IMR-90 (cell line): ENCODE data around the gene AP3B1. TPM values are rescaled to one million over a fixed set of nuclear protein-coding genes. Genes with fewer than 3 reads are reported as not detected.

Experiments used
- ATAC-seq: fragments of 200-7000 bp; cut with Tn5 transposase; 2 replicates; pipeline ENCODE4 v1.9.1; 2020; ENCODE audit warnings: low read depth, mild to moderate bottlenecking, moderate library complexity
- BruUV-seq: library from RNA; stranded (reverse); fragments of 400-500 nt; replicated peaks from 2 replicates; lab custom pipeline; 2021; lab: Mats Ljungman, UMichigan
- CTCF ChIA-PET: fragments of 300-600 bp; formaldehyde crosslinking; extraction: SDS; loops from one replicate; lab custom pipeline; 2021; ENCODE audit warnings: antibody characterized with exemption; lab: Yijun Ruan, JAX
- POLR2A ChIA-PET: fragments of 300-600 bp; sonication (Branson Sonifier 250); formaldehyde crosslinking; loops from one replicate; lab custom pipeline; 2022; ENCODE audit warnings: antibody characterized with exemption; ENCODE audit not compliant: unreplicated experiment; lab: Charles Lee
- DNase-seq: peaks from one replicate; pipeline ENCODE4 v3.0.0; 2013
- H2AFZ ChIP-seq: replicated peaks from 2 replicates; pipeline ENCODE3; 2013; ENCODE audit warnings: low read length, mild to moderate bottlenecking; ENCODE audit not compliant: poor library complexity
- H2AK5ac ChIP-seq: 2 replicates; pipeline ENCODE4 v1.6.1; 2013; ENCODE audit warnings: low read depth, low read length, inconsistent platforms
- H2AK9ac ChIP-seq: replicated peaks from 2 replicates; pipeline ENCODE3; 2013; ENCODE audit warnings: mild to moderate bottlenecking, low read depth, low read length, moderate library complexity; ENCODE audit not compliant: poor library complexity
- H2BK120ac ChIP-seq: 2 replicates; pipeline ENCODE4 v1.6.1; 2013; ENCODE audit warnings: low read depth, low read length, inconsistent platforms
- H2BK15ac ChIP-seq: 3 replicates; pipeline ENCODE4 v1.6.1; 2013; ENCODE audit warnings: low read depth, low read length, inconsistent platforms
- H2BK20ac ChIP-seq: 2 replicates; pipeline ENCODE4 v1.6.1; 2013; ENCODE audit warnings: low read depth, mild to moderate bottlenecking, inconsistent platforms, low read length, moderate library complexity
- H2BK5ac ChIP-seq: 2 replicates; pipeline ENCODE4 v1.6.1; 2013; ENCODE audit warnings: mild to moderate bottlenecking, low read depth, low read length, inconsistent platforms; ENCODE audit not compliant: poor library complexity, severe bottlenecking
- H3K14ac ChIP-seq: replicated peaks from 2 replicates; pipeline ENCODE4 v1.6.1; 2013; ENCODE audit warnings: low read depth, low read length, inconsistent platforms
- H3K18ac ChIP-seq: 2 replicates; pipeline ENCODE4 v1.6.1; 2013; ENCODE audit warnings: low read depth, low read length, control low read depth
- H3K23ac ChIP-seq: 2 replicates; pipeline ENCODE4 v1.6.1; 2013; ENCODE audit warnings: low read depth, low read length, inconsistent platforms
- H3K27ac ChIP-seq: 2 replicates; pipeline ENCODE4 v1.5.1; 2013; ENCODE audit warnings: mild to moderate bottlenecking, control low read depth, low read length; ENCODE audit not compliant: insufficient read depth
- H3K27me3 ChIP-seq: 2 replicates; pipeline ENCODE4 v1.6.1; 2013; ENCODE audit warnings: low read length; ENCODE audit not compliant: control insufficient read depth, insufficient read depth
- H3K36me3 ChIP-seq: 2 replicates; pipeline ENCODE4 v1.6.1; 2013; ENCODE audit warnings: low read length, mixed read lengths; ENCODE audit not compliant: control insufficient read depth, insufficient read depth
- H3K4ac ChIP-seq: 2 replicates; pipeline ENCODE4 v1.6.1; 2013; ENCODE audit warnings: low read depth, low read length, inconsistent platforms
- H3K4me1 ChIP-seq: 2 replicates; pipeline ENCODE4 v1.6.1; 2013; ENCODE audit warnings: low read length, mixed read lengths; ENCODE audit not compliant: control insufficient read depth, insufficient read depth
- H3K4me2 ChIP-seq: 2 replicates; pipeline ENCODE4 v1.6.1; 2013; ENCODE audit warnings: low read depth, mild to moderate bottlenecking, control low read depth, low read length, moderate library complexity
- H3K4me3 ChIP-seq: 2 replicates; pipeline ENCODE4 v1.5.1; 2013; ENCODE audit warnings: low read depth, mild to moderate bottlenecking, control low read depth, low read length, moderate library complexity; ENCODE audit not compliant: insufficient read depth
- H3K56ac ChIP-seq: 2 replicates; pipeline ENCODE4 v1.6.1; 2013; ENCODE audit warnings: low read length, inconsistent platforms; ENCODE audit not compliant: insufficient read depth; ENCODE audit errors: extremely low read depth
- H3K79me1 ChIP-seq, 2 experiments: 2 replicates each; pipeline ENCODE4 v1.6.1; 2013; ENCODE audit warnings: low read length in 2 of 2, inconsistent platforms in 1 of 2, low read depth in 1 of 2
- H3K9ac ChIP-seq: 2 replicates; pipeline ENCODE4 v1.6.1; 2013; ENCODE audit warnings: low read depth, low read length, control low read depth
- H3K9me1 ChIP-seq: 2 replicates; pipeline ENCODE4 v1.6.1; 2013; ENCODE audit warnings: low read length, inconsistent platforms; ENCODE audit not compliant: insufficient read depth
- H3K9me3 ChIP-seq: 2 replicates; pipeline ENCODE4 v1.6.1; 2013; ENCODE audit warnings: low read length; ENCODE audit not compliant: control insufficient read depth, insufficient read depth
- H4K20me1 ChIP-seq: 2 replicates; pipeline ENCODE4 v1.6.1; 2013; ENCODE audit warnings: low read length, inconsistent platforms; ENCODE audit not compliant: insufficient read depth
- H4K5ac ChIP-seq: 2 replicates; pipeline ENCODE4 v1.6.1; 2013; ENCODE audit warnings: mild to moderate bottlenecking, low read depth, low read length, control low read depth
- H4K8ac ChIP-seq, 2 experiments: 2 replicates each; pipeline ENCODE4 v1.6.1; 2013; ENCODE audit warnings: low read depth in 2 of 2, low read length in 2 of 2, control low read depth in 1 of 2, inconsistent platforms in 1 of 2
- H4K91ac ChIP-seq: 2 replicates; pipeline ENCODE4 v1.6.1; 2013; ENCODE audit warnings: low read depth, low read length, inconsistent platforms; ENCODE audit not compliant: insufficient read depth
- BHLHE40 ChIP-seq: fragments of 150-350 bp; IDR thresholded peaks from 2 replicates; pipeline ENCODE4 v1.6.1; 2016; ENCODE audit warnings: mild to moderate bottlenecking, low read depth, low read length
- CEBPB ChIP-seq: IDR thresholded peaks from 2 replicates; pipeline ENCODE4 v1.6.1; 2012; ENCODE audit warnings: low read depth, low read length, improper control_type of control experiment
- CTCF ChIP-seq: conservative IDR thresholded peaks from 2 replicates; pipeline ENCODE4 v1.5.1; 2012; ENCODE audit warnings: mild to moderate bottlenecking, low read depth, low read length, improper control_type of control experiment
- ELK1 ChIP-seq: fragments of 150-350 bp; IDR thresholded peaks from 2 replicates; pipeline ENCODE4 v1.6.1; 2016; ENCODE audit warnings: low read depth, mild to moderate bottlenecking, low read length, moderate library complexity, borderline replicate concordance
- FOS ChIP-seq: fragments of 150-350 bp; IDR thresholded peaks from 2 replicates; pipeline ENCODE4 v1.6.1; 2016; ENCODE audit warnings: low read depth, low read length
- MAFK ChIP-seq: IDR thresholded peaks from 2 replicates; pipeline ENCODE4 v1.6.1; 2012; ENCODE audit warnings: low read depth, low read length, improper control_type of control experiment
- MAZ ChIP-seq: IDR thresholded peaks from 2 replicates; pipeline ENCODE4 v1.6.1; 2012; ENCODE audit warnings: low read depth, mild to moderate bottlenecking, low read length, improper control_type of control experiment, moderate library complexity, borderline replicate concordance
- NFE2L2 ChIP-seq: fragments of 150-350 bp; IDR thresholded peaks from 2 replicates; pipeline ENCODE4 v1.6.1; 2016; ENCODE audit warnings: low read depth, mild to moderate bottlenecking, low read length
- POLR2A ChIP-seq: IDR thresholded peaks from 2 replicates; pipeline ENCODE4 v1.6.1; 2012; ENCODE audit warnings: mild to moderate bottlenecking, low read depth, low read length
- RAD21 ChIP-seq: IDR thresholded peaks from 2 replicates; pipeline ENCODE4 v1.6.1; 2012; ENCODE audit warnings: low read length, improper control_type of control experiment
- RCOR1 ChIP-seq: IDR thresholded peaks from 2 replicates; pipeline ENCODE4 v1.6.1; 2012; ENCODE audit warnings: mild to moderate bottlenecking, low read length, improper control_type of control experiment; ENCODE audit not compliant: insufficient replicate concordance
- RFX5 ChIP-seq: IDR thresholded peaks from 2 replicates; pipeline ENCODE4 v1.8.0; 2012; ENCODE audit warnings: low read depth, mild to moderate bottlenecking, low read length, moderate library complexity
- SMC3 ChIP-seq: fragments of 150-350 bp; IDR thresholded peaks from 2 replicates; pipeline ENCODE4 v1.6.1; 2016; ENCODE audit warnings: low read depth, mild to moderate bottlenecking, antibody characterized with exemption, low read length, moderate library complexity
- USF2 ChIP-seq: fragments of 150-350 bp; IDR thresholded peaks from 2 replicates; pipeline ENCODE4 v1.6.1; 2017; ENCODE audit warnings: mild to moderate bottlenecking, antibody characterized with exemption, low read length, low read depth
- WGBS, 2 experiments: methylation state at CpG; one replicate each; pipeline versions ENCODE4 v1.1.5 to v1.1.7; 2013; ENCODE audit warnings: missing lambda C conversion rate in 2 of 2; ENCODE audit not compliant: insufficient read length in 1 of 2; ENCODE audit errors: extremely low coverage in 2 of 2; 5-methylcytosine and 5-hydroxymethylcytosine counted together
- dilution Hi-C: fragments of 300-500 bp; cut with HindIII; formaldehyde crosslinking; loops from one replicate; pipeline ENCODE4 v1.14.3; 2018; ENCODE audit warnings: low sequenced_read_pairs; ENCODE audit not compliant: unreplicated experiment
- in situ Hi-C: fragments of 300-500 bp; cut with MboI; formaldehyde crosslinking; loops from 3 replicates; pipeline ENCODE4 v1.14.3; 2019; ENCODE audit warnings: low sequenced_read_pairs, inconsistent platforms, mixed read lengths
- intact Hi-C: fragments of 100-400 bp; cut with micrococcal nuclease; formaldehyde crosslinking; loops from 2 replicates; pipeline ENCODE4 v1.10.0; 2022
- polyA plus RNA-seq, 3 experiments: library from polyadenylated mRNA; depleted of rRNA; stranded (reverse); fragments of >200 nt; gene quantifications; 2 replicates each; pipeline ENCODE4 v1.2.3, GENCODE V29; 2012; ENCODE audit warnings: low replicate concordance in 1 of 3
- total RNA-seq: library from RNA; depleted of rRNA; stranded (reverse); fragments of >200 nt; gene quantifications from 2 replicates; pipeline ENCODE4 v1.2.3, GENCODE V29; 2012

Gene AP3B1
- total and polyA plus RNA-seq, 2 of the 4 experiments (the other 2 are of a cell fraction): 33.1 to 59.0 TPM

- Histone ChIP-seq H2AK9ac (no peak overlapping the region), H3K9ac (no peak overlapping the region), H3K4me2 (no peak overlapping the region), H2BK5ac (no peak overlapping the region), H4K91ac (no peak overlapping the region), H3K27ac (no peak overlapping the region), H2AFZ (no peak overlapping the region), H3K9me3 (no peaks in the 10 kb centered on the region), H2BK20ac (no peak overlapping the region), H3K79me1 (no peaks in the 10 kb centered on the region; a peak in 1 of 4 replicates), H3K18ac (no peak overlapping the region), H3K4me3 (no peak overlapping the region), H2BK15ac (no peak overlapping the region), H3K4me1 (no peaks in the 10 kb centered on the region; the same call in 1 of the 2 replicates), H2AK5ac (no peak overlapping the region), H4K5ac (no peak overlapping the region), H3K14ac (no peak overlapping the region), H4K20me1 (no peaks in the 10 kb centered on the region), H4K8ac (no peak overlapping the region), H3K4ac (no peak overlapping the region), H2BK120ac (no peak overlapping the region), H3K27me3 (no peaks in the 10 kb centered on the region), H3K9me1 (peaks cover 3% of the 10 kb centered on the region; the same call in 1 of the 2 replicates), H3K56ac (no peak overlapping the region), H3K36me3 (no peaks in the 10 kb centered on the region; the same call in 1 of the 2 replicates), H3K23ac (no peak overlapping the region)
- in situ Hi-C loops: no loop called here
- TF ChIP-seq RCOR1 (no peak), POLR2A (no peak), ELK1 (no peak), USF2 (no peak), MAFK (no peak), FOS (no peak), RAD21 (no peak), CEBPB (no peak), CTCF (no peak), NFE2L2 (no peak), RFX5 (no peak), MAZ (no peak), SMC3 (no peak), BHLHE40 (no peak)
- CTCF ChIA-PET: no interaction called here
- POLR2A ChIA-PET: no interaction called here
- dilution Hi-C loops: no loop called here
- DNase-seq: no peak
- 83% methylated on average over 1 of the region's 3 CpGs; no CpG with 5 or more reads in 1 of the 2 experiments for WGBS, 2 experiments
- intact Hi-C loops: no loop called here
- BruUV-seq: no TSS peak
- no peak for ATAC-seq
These were observed 304.5 kb downstream of the AP3B1 start for GRCh38 chr5:77990020-77990419.
